Activated naive CD4-positive, alpha-beta T cell (primary cell): ENCODE measurements around the gene CBFA2T2.
"Not testable (repeated sequence)": the region's sequence is repeated elsewhere in the genome, so short reads cannot be mapped to it uniquely, and the experiment has no call there.

Source experiments
- DNase-seq, 4 experiments: peaks; one replicate each; lab custom pipeline; 2025; lab: John Stamatoyannopoulos, UW

The CBFA2T2 gene

DNA sequence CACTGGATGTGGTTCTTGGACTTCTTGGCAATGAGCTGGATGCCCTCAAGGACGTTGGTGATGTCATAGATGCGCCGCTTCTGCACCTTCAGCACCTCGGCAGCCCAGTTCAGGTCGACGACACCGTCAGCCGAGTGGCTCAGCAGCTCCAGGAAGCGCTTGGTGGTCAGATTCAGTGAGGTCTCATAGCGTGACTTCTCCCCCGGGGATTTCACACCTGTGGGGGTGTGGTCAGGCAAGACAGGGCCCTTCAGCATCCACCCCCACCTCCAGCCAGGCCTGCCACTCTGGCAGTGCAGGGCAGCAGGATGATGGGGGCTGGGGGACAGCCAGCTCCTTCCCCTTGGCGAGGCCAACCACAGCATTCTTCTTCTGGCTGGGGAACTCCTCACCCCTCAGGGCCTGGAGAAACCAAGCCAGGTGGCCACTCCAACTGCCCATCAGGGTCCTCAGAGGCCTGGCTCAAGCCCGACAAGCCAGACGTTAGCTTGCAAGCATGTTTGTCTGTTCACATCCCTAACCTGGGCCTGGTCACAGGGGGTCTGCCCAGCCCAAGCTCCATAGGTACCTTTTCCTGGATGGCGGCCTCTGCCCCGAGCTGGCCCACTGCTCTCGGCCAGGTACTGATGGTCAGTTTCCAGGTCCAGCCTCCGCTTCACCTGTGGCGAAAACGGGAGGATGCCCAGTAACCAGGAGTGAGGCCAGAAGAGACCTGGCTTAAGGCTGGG lies 190.0 kb downstream of the CBFA2T2 start:
- no peak for DNase-seq

DNA sequence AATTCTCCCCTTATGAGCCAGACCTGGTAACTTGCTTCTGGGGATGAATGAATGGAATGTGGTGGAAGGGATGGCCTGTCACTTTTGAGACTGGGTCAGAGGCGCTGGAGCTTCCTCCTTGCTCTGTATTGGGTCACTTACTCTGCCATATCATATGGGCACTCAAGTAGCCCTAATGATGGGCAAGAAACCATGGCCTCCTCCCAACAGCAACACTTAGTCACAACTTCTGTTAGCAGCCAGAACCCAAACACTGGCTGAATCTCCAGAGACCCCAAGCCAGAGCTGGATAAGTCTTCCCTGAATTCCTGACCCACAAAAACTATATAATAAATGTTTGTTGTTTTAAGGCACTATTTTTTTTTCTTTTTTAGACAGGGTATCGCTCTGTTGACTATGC lies 190.8 kb downstream of the CBFA2T2 start:
- no peak for DNase-seq

DNA sequence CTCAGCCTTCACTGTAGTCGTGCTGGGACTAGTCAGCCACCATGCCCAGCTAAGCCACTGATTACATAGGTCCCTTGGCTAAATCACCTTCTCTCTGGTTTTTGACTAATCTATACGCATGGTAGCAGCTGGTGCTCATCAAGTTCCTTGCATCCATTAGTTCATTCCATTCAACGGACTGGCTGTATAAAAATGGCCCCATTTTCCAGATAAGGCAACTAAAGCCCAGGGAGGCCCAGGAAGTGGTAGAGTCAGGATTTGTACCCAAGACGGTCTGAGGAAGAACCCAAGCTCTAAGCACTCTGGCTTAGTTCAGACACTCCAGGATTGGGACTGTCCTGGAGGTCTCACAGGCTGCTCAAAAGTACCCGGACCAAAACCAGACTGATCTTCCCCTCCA lies 191.4 kb downstream of the CBFA2T2 start:
- no peak for DNase-seq

DNA sequence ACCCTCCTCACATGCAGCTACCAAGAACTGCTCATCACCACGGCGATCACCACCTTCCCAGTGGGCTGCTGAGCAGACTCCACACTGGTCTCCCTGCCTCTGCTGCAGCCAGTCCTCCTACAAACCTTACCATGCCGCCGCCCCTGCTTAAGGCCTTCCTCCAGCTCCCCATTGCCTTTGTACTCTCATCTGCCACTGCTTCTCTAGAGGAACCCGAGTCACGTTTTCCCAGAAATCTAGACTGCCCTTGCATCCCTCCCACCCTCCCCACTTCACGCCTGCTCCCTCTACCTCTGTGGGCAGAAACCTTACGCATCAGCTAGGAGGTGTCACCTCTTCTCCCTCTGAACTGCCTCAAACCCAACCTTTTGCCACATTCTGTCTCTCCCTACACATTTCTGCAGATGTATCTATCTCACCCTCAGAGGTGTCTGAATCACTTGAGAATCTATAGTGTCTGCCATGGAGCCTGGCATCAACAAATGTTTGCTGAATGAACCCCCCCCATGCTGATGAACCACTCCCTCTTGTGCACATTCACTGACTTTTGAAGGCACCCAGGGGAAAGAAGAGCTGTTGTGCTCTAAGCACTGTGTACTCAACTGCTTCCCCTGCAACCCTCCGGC lies 191.9 kb downstream of the CBFA2T2 start:
- DNase-seq, result no peak

DNA sequence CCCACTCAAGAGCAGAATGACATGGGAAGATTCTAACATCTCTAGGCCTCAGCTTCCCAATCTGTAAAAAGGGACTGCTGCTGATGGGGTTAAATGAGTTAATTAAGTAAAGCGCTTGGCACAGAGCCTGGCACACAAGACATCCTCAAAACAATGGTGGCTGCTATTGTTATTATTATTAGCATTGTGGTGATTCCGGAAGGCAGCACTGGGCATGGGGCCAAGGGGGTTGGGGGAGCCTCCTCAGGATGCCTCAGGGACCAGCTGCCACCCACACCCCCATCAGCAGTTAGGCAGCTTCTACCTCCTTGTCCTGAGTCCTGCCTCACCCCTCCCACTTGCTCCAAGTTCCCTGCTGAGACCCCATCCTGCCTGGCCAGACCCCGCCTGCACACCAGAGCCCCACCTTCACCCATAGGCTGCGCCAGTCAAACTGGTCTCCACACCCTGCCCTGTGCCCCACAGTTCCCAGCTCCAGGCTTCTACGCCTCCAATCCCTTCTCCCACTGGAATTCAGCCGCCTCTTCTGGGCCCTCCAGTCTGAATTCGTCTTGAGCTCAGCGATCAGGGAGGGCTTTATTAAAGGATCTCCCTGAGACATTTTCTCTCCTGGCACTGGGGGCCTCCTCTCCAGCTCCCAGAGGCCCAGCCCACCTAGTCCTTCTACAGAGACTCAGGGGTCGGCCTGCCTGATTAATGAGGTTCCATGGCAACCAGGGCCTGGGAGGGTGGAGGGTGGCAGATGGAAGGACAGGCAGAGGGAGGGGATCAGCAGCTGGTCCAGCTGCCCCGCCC lies 194.8 kb downstream of the CBFA2T2 start:
- DNase-seq, result no peak

DNA sequence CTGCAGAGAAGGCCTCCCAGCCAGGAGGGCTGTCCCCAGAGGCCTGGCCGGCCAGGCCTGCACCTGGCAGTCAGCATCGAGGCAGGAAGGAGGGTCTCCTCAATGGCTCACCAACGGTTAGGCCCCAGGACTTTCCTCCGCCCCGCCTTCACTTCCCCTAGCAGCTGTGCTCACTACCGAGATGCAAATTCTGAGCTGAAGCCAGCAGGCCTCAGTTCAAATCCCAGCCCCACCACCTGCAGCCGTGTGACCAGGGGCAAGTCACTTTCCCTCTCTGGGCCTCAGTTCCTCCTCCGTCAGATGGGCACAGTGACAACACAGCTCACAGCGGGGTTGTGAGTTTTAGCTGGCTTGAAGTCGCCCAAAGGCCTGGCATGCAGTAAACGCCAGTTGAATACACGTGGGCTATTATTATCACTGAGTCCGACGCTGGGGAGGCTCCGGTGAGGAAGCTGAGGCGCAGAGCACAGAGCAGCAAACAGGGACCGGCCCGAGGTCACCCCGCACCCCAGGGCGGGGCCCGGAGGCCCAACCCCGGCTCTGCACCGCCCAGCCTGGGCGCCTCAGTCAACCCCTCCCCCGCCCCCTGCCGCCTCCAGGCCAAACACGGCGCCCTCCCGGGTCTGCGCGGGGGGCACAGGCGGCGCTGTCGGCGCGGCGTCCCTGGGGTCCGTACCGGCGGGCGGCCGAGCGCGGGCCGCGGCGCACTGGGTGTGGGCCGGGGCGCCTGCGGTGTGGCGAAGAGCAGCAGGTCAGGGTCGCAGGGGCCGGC lies 195.6 kb downstream of the CBFA2T2 start:
- no peak for DNase-seq

DNA sequence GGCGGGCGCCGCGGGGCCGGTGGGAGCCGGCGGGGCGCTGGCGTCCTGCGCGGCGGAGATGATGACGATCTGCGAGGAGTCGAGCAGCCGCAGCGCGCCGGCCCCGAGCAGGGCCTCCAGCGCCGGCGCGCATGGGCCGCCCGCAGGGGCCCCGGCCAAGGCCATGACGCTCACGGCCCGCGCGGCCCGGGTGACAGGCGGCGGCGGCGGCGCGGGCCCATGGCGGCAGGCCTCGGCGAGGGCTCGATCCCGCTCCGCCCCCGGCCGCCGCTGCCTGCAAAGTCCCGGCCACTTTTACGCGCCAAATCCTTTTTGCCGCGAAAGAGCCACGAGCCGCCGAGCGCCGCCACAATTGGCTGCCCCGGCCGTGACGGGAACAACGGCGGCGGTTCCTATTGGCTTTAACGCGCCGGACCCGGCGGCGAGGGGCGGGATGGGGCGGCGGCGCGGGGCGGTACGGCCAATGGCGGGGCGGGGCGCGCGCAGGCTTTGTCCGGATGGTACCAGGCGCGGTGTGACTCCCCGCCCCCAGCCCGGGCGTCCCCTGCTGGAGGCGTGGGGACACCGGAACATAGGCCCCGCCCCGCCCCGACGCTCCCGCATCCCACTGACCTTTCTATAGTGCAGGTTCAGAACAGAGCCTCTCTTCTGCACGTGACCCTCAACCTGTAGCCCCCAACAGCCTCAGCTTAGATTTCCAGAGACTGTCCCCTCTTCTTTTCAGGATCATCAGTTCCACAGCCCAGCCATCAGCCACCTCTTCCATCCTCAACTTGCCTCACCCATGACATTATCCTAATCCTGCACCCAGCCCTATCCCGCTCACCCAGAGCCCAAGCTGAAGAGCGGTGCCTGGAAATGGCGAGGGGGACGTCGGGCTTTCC lies 196.4 kb downstream of the CBFA2T2 start, which contains the start of gene E2F1:
E2F1 (minus strand) TSS at position 286 of the 884 bp plus-strand sequence; CDS start at position 165, 121 bp downstream.
- peak; percentile 77 to 91 (median 86) for DNase-seq

DNA sequence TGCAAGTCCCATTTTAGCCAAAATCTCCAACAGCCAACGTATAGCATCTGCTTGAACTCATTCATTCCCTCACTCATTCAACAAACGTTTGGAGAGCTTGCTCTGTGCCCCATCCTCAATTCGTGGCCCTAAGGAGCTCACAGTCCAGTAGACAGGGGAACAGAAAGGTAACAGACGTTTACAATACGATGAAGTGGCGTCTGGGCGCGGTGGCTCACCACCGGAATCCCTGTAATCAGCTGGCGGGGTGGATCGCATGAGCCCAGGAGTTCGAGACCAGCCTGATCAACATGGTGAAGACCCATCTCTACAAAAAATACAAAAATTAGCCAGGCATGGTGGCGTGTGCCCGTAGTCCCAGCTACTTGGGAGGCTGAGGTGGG lies 197.1 kb downstream of the CBFA2T2 start:
- no peak for DNase-seq

DNA sequence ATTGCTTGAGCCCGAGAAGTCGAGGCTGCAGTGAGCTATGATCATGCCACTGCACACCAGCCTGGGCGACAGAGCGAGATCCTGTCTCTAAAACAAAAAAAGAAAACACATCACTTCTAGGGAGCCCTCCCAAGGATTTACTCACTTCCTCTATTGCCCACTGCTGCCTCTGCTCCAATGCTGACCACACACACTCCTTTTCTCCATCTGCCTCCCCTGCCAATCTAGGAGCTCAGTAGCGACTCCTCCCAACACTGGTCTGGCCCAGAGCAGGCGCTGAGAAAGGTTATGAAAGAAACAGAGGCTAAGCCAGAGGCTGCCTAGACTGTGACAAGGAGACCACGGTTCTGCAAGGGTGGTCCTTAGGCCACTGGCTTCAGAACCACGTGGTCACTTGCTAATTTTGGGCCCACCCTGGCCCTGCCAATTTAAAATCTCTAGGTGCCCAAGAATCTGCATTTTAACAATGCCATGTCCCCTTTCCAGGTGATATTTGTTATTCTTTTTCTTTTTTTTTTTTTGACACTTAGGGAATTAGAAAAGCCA lies 197.5 kb downstream of the CBFA2T2 start:
- DNase-seq, result no peak

DNA sequence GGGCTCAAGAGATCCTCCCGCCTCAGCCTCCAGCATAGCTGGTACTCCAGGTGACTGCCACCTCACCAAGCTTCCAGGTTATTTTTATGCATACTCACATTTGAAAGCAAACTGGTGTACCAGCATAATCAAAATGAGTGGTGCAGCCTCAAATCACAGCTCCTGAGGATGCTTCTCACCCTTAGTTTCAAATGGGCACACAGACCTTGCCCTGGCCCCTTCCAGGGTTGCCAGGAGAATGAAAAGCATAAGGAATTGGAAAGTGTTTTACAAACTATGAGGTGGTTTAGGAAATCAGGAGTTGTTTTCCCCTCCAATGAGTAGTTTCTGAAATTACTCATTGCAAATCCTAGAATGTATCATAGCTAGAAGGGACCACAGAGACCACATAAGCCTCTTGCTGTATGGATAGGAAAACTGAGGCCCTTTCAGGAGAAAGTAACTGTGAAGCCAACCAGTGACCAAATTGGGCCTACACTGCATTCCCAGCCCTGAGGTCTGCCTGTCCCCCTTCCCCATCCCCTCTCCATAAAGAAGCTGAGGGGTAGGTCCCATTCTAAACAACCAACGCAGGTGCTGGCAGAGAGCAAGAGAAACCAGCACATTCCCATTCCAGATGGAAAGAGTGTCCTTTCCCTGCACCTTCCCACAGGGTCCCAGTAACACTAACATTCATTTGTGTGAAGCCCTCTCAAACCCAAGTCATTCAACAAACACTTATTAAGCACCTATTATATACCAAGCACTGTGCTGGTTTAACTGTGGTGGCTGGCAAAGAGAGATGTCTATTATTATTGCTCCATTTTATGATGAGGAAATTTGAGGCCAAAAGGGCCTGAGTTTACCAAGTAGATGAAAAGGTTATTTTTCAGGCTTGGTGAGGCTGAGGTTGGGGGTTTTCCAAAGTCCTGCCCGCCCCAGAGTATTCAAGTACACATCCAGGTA lies 198.4 kb downstream of the CBFA2T2 start:
- no peak for DNase-seq

DNA sequence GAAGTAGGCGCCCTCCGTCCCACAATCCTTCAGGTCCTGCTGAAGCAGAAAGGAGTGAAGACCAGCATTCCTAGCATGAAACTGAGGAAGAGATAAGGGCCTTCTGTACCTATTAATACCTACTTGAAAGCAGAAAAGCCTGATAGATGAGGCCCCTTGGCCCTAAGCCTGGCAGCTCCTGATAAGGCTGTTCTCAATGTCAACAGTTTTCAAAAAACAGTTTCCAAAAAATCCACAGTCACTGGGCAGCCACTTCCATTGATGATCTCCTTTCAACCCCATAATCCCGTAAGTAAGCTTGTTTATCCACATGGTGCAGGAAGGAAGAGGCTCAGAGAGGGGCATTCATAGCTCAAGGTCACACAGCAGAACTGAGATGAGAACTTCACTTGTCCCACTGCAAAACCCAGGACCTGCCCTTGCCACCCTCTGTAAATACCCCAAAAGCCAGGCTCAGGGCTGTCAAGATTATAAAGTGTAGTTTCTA lies 199.1 kb downstream of the CBFA2T2 start:
- DNase-seq, result no peak

DNA sequence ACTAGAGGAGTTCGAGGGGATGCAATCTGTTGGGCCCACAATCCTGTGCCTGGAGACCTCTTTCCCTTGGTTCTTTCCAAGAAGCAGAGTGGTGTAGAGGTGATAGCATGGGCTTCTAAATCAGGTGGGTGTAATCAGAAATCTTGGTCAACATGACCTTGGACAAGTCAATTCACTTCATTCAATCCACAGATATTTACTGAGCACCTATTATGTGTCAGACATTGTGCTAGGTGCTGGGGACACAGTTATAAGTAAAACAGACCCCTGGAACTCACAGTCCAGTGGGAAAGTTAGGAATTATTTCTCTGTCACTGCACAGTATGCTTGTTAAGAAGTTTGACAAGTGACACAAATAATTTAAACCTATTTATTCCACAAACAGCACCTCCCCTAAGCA lies 199.6 kb downstream of the CBFA2T2 start:
- DNase-seq, result no peak

DNA sequence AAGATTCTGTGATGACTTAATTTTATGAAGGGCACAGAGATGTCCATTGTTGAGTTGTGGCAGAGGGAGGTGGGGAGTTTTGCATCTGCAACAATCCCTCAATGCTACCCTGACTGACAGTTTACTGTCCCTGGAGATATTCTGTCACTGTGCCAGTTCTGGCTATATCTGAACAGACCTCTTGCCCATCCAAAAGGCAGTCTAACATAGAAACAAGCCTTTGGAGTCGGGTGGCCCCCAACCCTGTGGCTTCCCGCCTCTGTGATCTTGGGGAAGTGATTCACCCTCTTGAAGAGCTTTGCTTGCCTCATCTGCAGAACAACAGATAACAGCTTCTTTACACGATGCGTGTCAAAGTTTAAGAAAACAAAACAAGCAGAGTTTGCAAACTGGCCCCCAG lies 200.1 kb downstream of the CBFA2T2 start:
- DNase-seq, result peak in 2 of 4 experiments; percentile 37 to 47

DNA sequence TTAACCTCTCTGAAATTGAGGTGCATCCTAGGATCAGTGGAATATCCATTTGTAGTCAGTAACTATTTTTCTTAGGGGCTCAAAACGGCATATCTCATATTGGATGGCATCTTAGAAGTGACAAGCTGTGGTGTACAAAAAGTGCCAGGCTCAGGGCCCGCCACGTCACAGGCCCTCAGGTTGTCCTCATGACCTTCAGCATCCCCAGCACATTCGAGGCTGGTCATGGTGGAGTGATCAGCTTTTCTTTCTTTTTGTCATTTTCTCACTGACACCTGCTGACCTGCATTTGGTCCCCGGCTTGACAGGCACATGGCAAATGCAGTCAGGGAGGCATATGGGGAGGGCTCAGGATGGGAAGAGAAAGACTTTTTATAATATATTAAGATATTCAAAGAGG lies 203.4 kb downstream of the CBFA2T2 start:
- no peak for DNase-seq

DNA sequence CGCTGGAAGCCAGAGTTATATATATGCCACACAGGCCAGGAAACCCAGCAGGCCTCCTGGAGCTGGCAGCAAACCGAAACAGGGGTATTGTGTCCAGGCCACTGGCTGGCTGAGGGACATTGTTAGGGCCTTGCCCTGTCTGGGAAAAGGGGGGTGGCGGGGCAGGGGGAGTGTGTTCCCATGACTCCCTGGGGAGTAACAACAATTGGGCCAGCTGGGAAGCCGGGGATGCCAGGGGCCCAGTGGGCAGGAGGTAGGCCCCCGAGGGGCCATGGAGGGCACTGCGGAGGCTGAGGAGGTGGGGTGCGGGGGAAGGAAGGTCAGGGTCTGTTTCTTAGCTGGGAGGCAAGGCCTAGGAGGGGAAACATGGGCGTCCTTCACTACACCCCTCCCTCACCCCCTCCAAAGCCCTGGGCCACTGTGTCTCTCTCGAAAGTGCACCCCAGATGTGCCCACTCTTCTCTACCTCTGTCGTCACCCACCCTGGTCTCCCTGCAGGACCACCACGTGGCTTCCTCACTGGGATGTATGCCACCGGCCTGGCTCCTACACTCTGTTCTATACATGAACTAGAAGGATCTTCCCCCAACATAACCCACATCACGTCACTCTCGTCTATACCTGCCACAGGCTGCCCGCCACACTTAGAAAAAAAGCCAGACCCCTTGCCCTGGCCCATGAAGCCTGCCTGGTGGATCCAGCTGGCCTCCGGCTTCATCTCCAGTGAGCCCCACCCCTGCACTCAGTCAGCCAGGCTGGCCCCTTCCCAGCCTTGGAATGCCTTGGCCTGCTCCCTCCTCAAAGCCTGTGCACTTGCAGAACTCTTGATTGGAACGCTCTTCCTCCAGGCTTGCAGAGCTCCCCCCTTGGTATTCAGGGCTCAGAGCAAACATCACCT lies 204.1 kb downstream of the CBFA2T2 start:
- no peak for DNase-seq

DNA sequence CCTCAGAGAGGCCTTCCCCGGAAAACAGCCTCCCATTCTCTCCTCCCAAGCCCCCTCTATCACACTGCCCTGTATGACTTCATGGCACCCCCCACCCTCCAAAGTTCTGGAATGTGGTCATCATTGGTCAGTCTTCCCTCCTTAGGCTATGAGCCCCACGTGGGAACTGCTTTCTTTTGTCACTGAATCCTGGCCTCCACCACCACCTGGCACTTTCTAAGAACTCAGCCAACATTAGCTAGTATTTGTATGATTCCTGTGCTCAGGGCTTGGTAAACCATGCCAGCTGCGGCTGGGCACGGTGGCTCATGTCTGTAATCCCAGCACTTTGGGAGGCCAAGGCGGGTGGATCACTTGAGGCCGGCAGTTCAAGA lies 204.7 kb downstream of the CBFA2T2 start:
- no peak for DNase-seq

DNA sequence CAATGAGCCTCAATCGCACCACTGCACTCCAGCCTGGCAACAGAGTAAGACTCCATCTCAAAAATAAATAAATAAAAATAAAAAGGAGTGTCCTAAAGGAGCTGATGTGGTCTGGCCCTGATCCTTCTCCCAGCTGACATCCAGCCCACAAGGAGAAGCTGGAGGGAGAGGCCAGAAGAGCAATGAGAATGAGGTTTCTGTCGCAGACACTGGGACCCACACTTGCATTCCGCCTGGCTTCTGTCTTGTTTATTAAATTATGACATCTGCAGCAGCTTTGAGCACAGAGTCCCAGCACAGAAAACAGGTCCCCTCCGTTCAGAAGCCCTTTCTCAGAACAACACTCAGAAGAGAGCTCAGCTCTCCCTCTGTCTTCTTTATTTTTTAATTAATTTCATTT lies 206.6 kb downstream of the CBFA2T2 start:
- no peak for DNase-seq

DNA sequence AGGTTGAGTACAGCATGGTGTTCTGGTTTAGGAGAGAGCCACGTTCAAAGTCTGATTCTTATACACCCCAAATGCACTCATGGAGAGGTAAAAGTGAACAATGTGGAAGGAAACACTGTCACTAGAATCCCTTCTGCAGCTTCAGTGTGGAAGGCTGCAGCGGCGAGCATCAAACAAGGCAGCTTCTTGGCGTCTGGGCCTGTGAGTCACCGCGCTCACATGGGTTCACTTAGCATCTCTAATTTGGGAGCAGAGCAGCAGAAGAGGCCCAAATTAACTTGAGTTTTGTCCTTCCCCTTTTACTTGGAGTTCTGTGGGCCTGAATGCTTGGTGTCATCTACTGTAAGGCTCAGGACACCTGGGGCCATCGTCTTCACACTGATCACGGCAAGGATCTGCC lies 207.2 kb downstream of the CBFA2T2 start:
- DNase-seq, result no peak

DNA sequence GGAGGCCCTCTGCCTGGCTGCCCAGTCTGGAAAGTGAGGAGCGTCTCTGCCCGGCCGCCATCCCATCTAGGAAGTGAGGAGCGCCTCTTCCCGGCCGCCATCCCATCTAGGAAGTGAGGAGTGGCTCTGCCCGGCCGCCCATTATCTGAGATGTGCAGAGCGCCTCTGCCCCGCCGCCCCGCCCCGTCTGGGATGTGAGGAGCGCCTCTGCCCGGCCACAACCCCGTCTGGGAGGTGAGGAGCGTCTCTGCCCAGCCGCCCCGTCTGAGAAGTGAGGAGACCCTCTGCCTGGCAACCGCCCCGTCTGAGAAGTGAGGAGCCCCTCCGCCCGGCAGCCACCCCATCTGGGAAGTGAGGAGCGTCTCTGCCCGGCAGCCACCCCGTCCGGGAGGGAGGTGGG lies 209.1 kb downstream of the CBFA2T2 start:
- DNase-seq, result not testable (repeated sequence)
